Right ventricle myocardium inferior (tissue), 1 donor: ENCODE data around the gene SLC39A13. TPM values are rescaled to one million over a fixed set of nuclear protein-coding genes. Genes with fewer than 3 reads are reported as not detected.

Source experiments
- ATAC-seq: fragments of 200-7000 bp; cut with Tn5 transposase; one replicate; pipeline ENCODE4 v1.9.1; 2020; ENCODE audit warnings: mild to moderate bottlenecking, moderate library complexity
- DNase-seq: peaks from one replicate; pipeline ENCODE4 v3.0.0; 2021; ENCODE audit errors: missing footprints
- intact Hi-C: fragments of 100-400 bp; cut with DNase I; formaldehyde crosslinking; loops from one replicate; pipeline ENCODE4 v1.11.0; 2022
- long read RNA-seq: library from polyadenylated mRNA; unstranded; transcript quantifications from one replicate; pipeline ENCODE4 v2.0.0, GENCODE V29; 2021
- total RNA-seq: library from RNA; stranded (reverse); fragmentation: NEBNext Ultra II Directional; extraction: Animal tissue kit (Norgen Biotek cat#: 25700); gene quantifications from one replicate; pipeline ENCODE4 v1.2.1, GENCODE V29; 2021
- donor health status: DM: no; HTN: yes; CAD: no; lungs with severe emphysema.

Gene SLC39A13
- total RNA-seq, result 35.0 TPM
- long read RNA-seq, partial matches to known transcripts, result 21 of 146 reads
- long read RNA-seq, other reads (novel, unspliced or antisense), result 122 of 146 reads

DNA sequence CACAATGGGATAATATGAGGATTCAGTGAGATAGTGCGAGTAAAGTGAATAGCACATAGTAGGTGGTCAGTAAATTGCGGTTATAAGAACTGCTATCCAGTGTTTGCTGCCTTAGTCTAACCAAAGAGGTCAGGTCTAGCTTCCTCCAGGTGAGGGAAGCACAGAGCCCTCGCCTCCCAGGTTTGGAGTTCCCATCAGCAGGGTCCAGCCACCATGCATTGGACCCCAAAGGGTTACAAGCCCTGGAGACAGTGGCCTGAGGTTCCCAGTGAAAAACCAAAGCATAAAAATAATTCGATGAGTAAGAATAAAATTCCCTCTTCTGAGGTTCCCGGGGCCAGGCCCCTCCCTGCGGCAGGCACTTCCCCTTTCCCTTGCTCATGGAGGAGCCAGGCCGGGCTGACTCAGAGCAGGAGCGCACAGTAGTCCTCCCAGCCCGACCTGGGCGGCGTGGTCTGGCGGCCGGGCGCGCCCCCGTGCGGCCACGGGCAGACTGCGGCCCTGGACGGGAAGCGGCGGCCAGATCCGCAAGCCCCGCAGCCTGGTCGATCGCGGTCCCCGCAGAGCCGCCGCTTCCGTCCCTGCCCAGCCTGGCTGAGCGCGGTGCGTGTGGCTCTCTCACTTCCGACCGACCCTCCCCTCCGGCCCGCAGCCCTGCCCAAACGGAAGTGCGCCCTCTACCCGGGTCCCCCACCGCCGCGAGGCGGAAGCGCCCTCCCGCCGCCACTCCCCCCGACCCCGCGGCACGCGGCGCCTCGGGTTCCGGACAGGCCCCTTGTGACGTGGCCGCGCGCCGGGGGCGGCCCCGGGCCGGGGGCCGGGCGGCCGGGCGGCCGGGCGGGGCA is at the start of gene SLC39A13:
TSS of gene SLC39A13 (plus strand) at position 845 of the 845 bp plus-strand sequence. CDS start 1,505 bp downstream, outside the sequence.
- DNase-seq (peak; percentile 97), ATAC-seq (peak; percentile 94)
- intact Hi-C loops, result loop anchor here (1.0 to 5.0 kb wide), 3 partner anchors 18 to 156 kb away; partner anchors contain the start of gene PSMC3

DNA sequence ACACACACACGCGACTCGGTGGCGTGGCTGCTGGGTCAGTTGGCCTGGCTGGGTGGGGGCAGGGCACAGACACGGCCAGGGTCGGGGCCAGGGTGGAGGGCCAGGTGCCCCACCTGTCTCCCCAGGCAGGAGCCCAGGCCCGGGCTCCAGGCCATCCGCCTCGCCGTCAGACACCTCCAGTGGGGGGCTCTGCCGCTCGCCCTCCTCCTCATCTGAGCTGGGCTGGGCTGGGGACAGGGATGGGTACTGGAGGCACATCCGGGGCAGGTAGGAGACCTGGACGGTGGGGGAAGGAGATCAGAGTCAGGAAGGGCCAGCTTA is 49.7 kb upstream of the SLC39A13 start:
- ATAC-seq (no peak), DNase-seq (no peak)
- intact Hi-C loops, result loop anchor here (5.0 kb wide), 1 partner anchor 466 kb away; no protein-coding TSS in a partner anchor

DNA sequence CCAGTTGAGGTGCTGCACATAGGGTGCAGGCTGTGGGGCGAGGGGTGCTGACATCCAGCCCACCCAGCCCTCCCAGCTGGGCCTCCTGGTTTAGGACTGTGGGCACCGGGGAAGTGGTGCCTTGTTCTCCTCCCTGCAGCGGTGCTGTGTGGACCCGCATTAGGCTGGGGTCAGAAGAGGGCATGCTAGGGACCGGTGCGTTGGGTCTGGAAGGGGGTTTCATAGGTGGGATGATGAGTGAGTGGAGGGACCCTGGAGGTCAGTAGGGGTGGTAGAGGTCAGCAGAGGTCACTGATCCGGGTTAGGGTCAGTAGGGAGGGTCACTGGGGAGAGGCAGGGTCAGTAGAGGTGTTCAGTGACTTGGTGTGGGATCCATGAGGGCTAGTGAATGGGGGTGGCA is 49.2 kb upstream of the SLC39A13 start:
- DNase-seq (no peak), ATAC-seq (no peak)
- intact Hi-C loops, result loop anchor here (5.0 kb wide), 1 partner anchor 467 kb away; no protein-coding TSS in a partner anchor

DNA sequence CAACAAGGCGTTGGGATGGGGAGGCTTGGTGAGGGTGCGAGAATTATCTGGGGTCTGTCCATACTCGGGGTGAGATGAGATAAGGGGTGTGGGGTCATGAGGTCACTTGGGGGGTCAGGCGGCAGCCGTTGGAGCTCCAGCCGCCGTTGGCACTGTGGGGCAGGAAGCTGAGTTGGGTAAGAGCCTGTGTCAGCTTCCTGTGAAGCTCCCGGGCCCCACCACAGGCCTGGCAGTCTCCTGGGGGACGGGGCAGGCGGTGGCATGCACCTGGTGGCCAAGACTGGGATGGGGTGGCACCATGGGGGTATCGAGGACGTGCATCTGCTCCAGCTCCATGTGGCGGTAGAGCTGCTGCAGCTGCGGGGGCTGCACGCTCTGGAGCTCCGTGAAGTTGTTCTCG is 48.8 kb upstream of the SLC39A13 start:
- intact Hi-C loops, result loop anchor here (5.0 kb wide), 1 partner anchor 467 kb away; no protein-coding TSS in a partner anchor
- DNase-seq (no peak), ATAC-seq (no peak)

DNA sequence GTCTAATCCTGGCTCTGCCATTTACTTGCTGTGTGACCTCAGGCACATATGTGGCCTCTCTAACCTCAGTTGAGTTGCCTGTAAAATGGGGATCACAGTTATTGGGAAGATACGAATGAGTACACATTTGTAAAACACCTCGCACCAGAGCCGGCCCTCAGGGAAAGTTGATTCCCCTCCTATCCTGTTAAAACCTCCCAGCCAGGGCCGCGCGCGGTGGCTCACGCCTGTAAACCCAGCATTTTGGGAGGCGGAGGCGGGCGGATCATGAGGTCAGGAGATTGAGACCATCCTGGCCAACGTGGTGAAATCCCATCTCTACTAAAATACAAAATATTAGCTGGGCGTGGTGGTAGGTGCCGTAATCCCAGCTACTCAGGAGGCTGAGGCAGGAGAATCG is 48.0 kb upstream of the SLC39A13 start:
- no peak for ATAC-seq
- DNase-seq, result no peak
- intact Hi-C loops, result no loop called here

DNA sequence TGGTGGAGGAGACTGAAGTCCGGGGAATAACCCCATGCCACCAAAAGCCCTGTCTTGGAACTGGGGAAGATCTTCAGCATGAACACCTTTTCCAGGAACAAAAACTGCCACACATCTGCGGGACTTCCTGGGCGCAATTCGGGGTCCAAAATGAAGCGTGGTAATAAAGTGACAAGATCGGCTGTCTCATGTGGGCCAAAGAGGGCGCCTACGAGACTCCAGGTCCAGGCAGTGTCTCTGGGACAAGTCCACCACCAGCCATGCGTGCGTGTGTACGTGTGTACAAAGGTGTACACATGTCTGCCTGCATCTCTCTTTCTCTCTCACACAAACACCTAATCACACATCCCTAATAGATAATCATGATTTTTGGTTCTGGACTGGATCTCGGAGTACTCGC is 47.0 kb upstream of the SLC39A13 start:
- ATAC-seq, result no peak
- no peak for DNase-seq
- intact Hi-C loops, result no loop called here

DNA sequence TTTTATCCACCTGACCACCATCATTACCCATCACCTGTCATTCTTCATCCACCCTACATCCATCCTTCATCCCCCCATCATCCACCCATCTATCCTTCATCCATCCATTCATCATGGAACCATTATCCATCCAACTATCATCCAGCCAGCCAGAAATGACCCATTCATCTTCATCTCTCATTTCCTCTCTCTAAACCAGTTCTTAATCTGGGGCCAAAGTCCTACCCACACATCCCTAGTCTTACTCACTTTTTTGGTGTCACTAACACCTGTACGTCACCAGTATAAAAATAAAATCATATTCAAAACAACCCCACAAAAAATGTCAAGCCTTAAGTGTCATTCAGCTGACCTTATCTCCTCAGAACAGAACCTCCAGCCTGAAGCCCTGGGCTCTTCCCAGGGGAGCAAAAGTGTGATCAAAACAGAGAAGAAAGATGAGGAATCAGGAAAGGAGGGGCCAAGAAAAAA is 42.3 kb upstream of the SLC39A13 start:
- ATAC-seq (no peak), DNase-seq (no peak)
- intact Hi-C loops, result no loop called here

DNA sequence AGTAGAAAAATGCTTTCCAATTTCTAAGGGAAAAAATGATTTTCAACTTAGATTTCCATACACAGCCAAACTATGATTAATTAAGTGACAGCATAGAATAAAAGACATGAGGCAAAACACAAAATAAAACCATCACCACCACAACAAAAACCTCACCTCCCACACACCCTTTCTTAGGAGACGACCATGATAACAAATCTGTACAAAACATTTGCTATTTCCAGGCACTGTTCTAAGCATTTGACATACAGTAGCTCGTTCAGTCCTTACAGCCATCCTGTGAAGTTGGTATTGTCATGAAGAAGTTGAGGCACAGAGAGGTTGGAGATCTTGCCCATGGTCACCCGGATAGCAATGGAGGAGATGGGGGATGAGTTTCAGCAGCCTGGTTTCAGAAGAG is 38.7 kb upstream of the SLC39A13 start:
- DNase-seq (no peak), ATAC-seq (no peak)
- intact Hi-C loops, result loop anchor here (10.0 kb wide), 2 partner anchors 185 to 245 kb away; partner anchors contain the start of gene CELF1

DNA sequence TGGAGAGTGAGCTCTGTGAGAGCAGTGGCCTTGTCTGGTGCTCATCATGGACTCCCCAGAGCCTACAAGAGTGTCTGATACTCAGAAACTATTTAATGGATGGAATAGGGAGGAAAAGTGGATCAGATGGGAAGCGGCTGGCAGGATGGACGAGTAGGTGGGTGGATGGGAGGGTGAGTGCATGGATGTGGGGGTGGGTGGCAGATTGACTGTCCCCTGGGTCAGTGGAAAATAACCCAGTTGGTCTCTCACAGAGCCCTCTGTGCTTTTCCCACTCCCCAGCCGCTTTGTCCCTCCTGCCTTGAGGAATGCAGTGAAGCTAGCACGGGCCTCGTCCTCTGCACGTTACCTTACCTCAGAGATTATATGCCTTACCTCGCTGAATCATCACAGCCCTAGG is 36.0 kb upstream of the SLC39A13 start:
- ATAC-seq, result no peak
- DNase-seq, result no peak
- intact Hi-C loops, result loop anchor here (10.0 kb wide), 2 partner anchors 182 to 242 kb away; partner anchors contain the start of gene CELF1

DNA sequence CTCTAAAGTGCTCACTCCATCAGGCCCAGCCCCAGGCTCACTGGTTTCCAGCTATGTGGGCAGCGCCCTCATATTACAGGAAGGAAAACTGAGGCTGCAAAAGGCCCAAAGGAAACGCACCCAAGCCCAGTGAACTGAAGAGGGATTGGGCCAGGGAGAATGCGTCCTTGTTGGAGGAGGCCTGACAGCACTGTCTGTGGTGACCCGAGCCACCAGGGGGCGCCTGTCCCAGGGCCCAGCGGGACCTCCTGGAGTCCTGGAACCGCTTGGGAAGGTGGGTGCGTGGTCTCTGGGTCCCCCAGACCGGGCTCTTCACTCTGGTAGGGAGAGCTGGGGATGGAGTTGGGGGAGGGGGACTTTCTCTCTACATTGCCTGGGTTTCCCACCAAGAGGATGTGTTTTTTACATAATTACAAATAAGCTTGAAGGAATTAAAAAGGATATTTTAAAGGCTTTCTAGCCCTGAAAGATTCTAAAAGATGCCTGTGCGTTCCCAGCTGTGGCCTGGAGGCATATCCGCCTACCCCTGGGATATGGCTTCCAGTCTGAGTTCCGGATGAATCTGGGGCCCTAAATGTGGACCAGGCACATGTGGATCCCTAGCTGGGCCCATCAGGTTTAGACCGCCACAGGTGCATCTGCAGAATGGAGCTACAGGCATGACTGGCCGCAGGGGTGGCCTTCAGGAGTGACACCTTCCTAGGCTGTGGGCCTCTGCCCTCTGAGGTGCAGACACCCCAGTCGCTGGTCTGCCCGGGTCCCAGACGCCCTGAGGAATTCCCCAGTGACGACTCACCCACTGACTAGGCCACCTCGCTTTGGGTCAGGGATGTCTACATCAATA is 34.3 kb upstream of the SLC39A13 start:
- ATAC-seq (peak; percentile 80), DNase-seq (peak; percentile 93)
- intact Hi-C loops, result loop anchor here (2.0 to 10.0 kb wide), 4 partner anchors 35 to 241 kb away; partner anchors contain the start of genes CELF1 and SLC39A13

DNA sequence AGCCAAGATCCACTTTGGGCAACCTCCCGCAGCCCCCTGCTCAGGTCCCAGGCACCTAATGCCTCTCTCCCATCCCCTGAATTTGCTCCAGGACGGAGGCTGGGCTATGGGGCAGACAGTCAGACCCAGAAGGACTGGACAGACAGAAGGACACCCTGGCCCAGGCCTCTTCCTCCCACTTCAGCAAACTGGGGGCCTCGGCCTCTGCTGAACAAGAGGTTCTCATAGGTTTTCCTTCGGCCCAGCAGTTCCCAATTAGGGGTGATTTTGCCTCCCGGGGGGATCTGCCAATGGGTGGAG is 33.7 kb upstream of the SLC39A13 start:
- no peak for ATAC-seq
- intact Hi-C loops, result loop anchor here (2.0 to 10.0 kb wide), 4 partner anchors 34 to 240 kb away; partner anchors contain the start of genes CELF1 and SLC39A13

DNA sequence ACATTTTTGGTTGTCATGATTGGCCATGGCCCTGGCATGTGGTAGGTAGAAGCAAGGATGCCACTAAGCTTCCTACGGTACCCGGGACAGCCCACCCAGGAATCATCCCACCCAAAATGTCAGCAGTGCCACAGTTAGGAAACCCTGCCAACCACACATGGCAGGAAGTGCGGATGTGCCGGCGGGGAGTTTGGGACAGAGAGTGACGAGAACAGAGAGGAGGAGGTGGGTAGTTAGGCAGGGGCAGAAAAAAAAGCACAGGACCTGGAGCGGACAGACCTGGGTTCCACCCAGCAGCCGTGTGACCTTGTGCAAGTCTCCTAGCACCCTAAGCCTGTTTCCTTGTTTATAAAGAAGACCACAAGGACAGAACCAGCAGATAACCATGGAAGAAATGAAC is 33.4 kb upstream of the SLC39A13 start:
- intact Hi-C loops, result loop anchor here (2.0 to 10.0 kb wide), 4 partner anchors 34 to 240 kb away; partner anchors contain the start of genes CELF1 and SLC39A13
- DNase-seq (no peak), ATAC-seq (no peak)

More for the DNA sequence above, 33.7 kb upstream of the SLC39A13 start:
- no peak for DNase-seq

DNA sequence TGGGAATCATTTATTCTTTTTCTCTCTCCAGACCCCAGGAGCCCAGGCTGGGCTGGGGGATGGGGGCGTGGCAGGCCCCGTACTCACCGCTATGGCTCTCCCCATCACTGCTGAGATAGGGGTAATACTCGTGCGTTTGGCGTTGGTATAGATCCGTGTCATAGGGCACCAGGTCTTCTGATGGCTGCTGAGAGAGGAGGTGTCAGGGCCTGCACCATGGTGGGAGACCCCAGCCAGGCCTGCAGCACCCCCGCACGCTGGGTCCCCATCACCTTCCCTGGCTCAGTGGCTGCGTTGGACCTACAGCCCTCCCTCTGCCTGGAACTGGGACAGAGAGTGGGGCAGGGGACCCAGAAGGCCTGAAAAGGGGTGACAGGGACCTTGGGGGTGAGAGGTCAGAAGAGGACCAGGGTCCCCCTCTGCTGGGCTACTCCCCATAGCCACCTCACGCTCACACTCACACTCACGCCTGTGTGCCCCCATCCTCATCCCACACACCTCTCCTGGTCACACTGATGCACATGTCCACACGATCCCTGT is 32.8 kb upstream of the SLC39A13 start:
- ATAC-seq (no peak), DNase-seq (no peak)
- intact Hi-C loops, result loop anchor here (2.0 to 10.0 kb wide), 4 partner anchors 33 to 239 kb away; partner anchors contain the start of genes CELF1 and SLC39A13

DNA sequence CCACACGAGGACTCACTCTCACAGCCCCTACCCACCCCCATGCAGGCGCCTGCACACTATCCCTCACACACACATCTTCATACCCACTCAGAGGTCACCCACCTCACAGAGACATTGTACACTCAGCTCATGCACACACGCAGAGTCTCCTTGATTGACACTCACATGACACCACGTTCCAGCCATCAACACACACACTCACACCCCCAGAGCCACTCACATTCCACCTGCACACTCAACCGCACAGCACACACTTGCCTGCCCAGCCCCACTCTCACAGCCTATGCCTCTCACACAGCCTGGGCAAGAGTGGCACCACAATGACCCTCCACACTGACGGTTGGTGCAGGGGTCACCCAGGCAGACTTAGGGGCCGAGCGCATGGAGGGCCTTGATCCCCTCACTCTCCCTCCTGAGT is 32.3 kb upstream of the SLC39A13 start:
- intact Hi-C loops, result loop anchor here (10.0 kb wide), 2 partner anchors 179 to 239 kb away; partner anchors contain the start of gene CELF1
- ATAC-seq (no peak), DNase-seq (no peak)

DNA sequence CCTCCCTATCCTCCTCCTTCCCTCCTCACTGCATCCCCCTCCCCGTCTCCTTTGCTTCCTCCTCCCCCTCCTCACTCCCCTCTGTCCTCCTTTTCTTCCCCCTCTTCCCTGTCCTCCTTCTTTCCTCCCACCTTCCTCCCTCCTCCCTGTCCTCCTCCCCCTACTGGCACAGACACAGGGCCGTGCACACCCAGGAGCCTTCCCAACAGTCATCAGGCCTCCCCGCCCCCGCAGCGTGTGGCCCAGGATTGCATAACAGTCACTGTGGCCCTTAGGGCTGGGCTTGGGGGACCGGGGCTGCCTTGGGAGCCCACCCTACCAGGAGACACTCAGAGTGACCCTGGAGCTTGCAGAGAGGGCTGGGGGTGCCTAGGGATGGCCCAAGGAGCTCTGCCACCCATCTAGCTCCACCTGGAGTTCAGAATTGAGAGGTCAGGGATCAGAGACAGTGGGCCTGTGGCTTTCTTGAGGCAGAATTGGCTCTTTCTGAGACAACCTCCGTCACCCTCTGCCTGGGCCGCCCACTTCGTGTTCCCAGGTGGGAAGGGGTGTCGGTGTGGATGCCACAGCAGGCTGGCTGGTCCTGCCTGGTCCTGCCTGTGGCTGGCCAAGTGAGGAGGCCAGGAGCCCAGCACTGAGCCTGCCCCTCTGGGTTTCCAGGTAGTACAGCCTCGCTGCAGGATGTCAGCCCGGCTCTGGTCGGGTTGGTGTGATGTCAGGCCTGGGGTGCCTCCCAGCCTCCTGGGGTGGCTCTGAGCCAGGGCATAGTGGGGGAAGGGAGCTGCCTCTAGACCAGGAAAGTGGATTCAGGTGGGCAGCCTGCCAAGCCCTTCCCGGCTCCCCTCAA is 31.6 kb upstream of the SLC39A13 start:
- intact Hi-C loops, result loop anchor here (10.0 kb wide), 2 partner anchors 178 to 238 kb away; partner anchors contain the start of gene CELF1
- ATAC-seq, result peak; percentile 50

DNA sequence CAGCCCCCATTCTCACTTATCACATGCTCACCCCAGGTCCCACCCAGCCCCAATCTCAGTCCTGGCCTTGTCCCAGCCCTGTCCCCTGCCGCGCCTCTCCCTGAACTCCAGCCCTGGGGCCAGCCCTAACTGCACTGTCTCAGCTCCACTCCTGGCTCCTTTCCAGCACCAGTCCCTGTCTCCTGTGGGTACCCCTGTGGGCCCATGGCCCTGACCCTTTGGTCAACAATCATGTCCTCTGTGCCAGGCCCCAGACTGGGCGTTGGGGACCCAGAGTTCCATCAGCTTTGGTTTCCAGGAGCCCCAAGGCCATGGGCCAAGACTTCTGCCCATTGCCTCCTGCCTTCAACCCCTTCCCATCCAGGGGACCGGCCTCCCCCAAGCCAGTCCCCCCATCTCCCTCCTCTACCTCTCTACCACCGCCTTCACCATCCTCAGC is 30.8 kb upstream of the SLC39A13 start:
- ATAC-seq, result peak; percentile 31
- no peak for DNase-seq
- intact Hi-C loops, result loop anchor here (10.0 kb wide), 2 partner anchors 177 to 237 kb away; partner anchors contain the start of gene CELF1

More for the DNA sequence above, 31.6 kb upstream of the SLC39A13 start:
- DNase-seq, result peak; percentile 90
